HepG2 (cell line): Measurements from ENCODE around the gene MAPK14. TPM values are rescaled to one million over a fixed set of nuclear protein-coding genes. Genes with fewer than 3 reads are reported as not detected.

Experiments
- ATAC-seq: fragments of 200-7000 bp; cut with Tn5 transposase; 3 replicates; pipeline ENCODE4 v1.9.1; 2020; ENCODE audit warnings: mild to moderate bottlenecking, moderate library complexity
- BruUV-seq: library from RNA; stranded (reverse); fragments of 400-500 nt; replicated peaks from 2 replicates; lab custom pipeline; 2021; lab: Mats Ljungman, UMichigan
- CTCF ChIA-PET: fragments of 300-600 bp; formaldehyde crosslinking; extraction: SDS; loops from one replicate; lab custom pipeline; 2021; ENCODE audit warnings: low total read pairs, inconsistent platforms, low intra/inter-chr PET ratio; lab: Yijun Ruan, JAX
- POLR2A ChIA-PET: fragments of 350-600 bp; sonication (Branson Sonifier 250); formaldehyde crosslinking; loops from one replicate; lab custom pipeline; 2020; ENCODE audit warnings: antibody characterized with exemption, inconsistent platforms; lab: Yijun Ruan, JAX
- DNase-seq: peaks from one replicate; pipeline ENCODE4 v3.0.0-alpha.2; 2015; ENCODE audit warnings: low spot score
- FAIRE-seq: peaks from 3 replicates; lab custom pipeline; 2011; peaks lifted over from hg19 to GRCh38; lab: Jason Lieb, UNC
- H2AFZ ChIP-seq: one replicate; pipeline ENCODE4 v1.6.1; 2011; ENCODE audit warnings: low read length, inconsistent platforms
- H3K27ac ChIP-seq: fragments of 300-600 bp; 3 replicates; pipeline ENCODE4 v1.8.0; 2011; ENCODE audit warnings: mixed run types, mild to moderate bottlenecking, mixed read lengths, low read length, inconsistent platforms; ENCODE audit not compliant: insufficient read depth; ENCODE audit errors: extremely low read length
- H3K27me3 ChIP-seq, 2 experiments: fragments of 200-600 bp in 1 of 2; 2 replicates in 1 of 2; 3 replicates in 1 of 2; pipeline versions ENCODE4 v1.6.0 to v1.8.0; 2011; ENCODE audit warnings: low read length in 2 of 2, mild to moderate bottlenecking in 2 of 2, moderate library complexity in 2 of 2, inconsistent platforms in 1 of 2; ENCODE audit not compliant: insufficient read depth in 2 of 2, control insufficient read depth in 1 of 2
- H3K36me3 ChIP-seq, 2 experiments: fragments of 200-600 bp in 1 of 2; replicated peaks in 1 of 2; 2 replicates in 1 of 2; 3 replicates in 1 of 2; pipeline versions ENCODE4 v1.5.1 to v1.8.0; 2011; ENCODE audit warnings: low read length in 2 of 2, inconsistent platforms in 1 of 2; ENCODE audit not compliant: insufficient read depth in 2 of 2, control insufficient read depth in 1 of 2
- H3K4me1 ChIP-seq: 2 replicates; pipeline ENCODE4 v1.5.1; 2012; ENCODE audit warnings: low read length, inconsistent platforms; ENCODE audit not compliant: insufficient read depth
- H3K4me2 ChIP-seq: 2 replicates; pipeline ENCODE4 v1.6.0; 2011; ENCODE audit warnings: low read depth, low read length, inconsistent platforms
- H3K4me3 ChIP-seq, 3 experiments: fragments of 200-600 bp in 1 of 3; sonication (generic), shearing (Covaris generic) in 1 of 3; replicated peaks in 1 of 3; 2 replicates each; pipeline ENCODE4 v1.5.1; 2011 to 2016; ENCODE audit warnings: low read length in 3 of 3, inconsistent platforms in 2 of 3, low read depth in 2 of 3, mild to moderate bottlenecking in 2 of 3, control low read depth in 1 of 3, mixed read lengths in 1 of 3; ENCODE audit not compliant: insufficient read depth in 1 of 3
- H3K79me2 ChIP-seq: one replicate; pipeline ENCODE4 v1.6.1; 2011; ENCODE audit warnings: low read length, inconsistent platforms; ENCODE audit not compliant: insufficient read depth
- H3K9ac ChIP-seq: 2 replicates; pipeline ENCODE4 v1.6.0; 2011; ENCODE audit warnings: mild to moderate bottlenecking, low read depth, low read length, inconsistent platforms; ENCODE audit not compliant: insufficient read depth
- H3K9me3 ChIP-seq: 2 replicates; pipeline ENCODE4 v1.5.1; 2012; ENCODE audit warnings: mild to moderate bottlenecking, low read length
- H4K20me1 ChIP-seq: 2 replicates; pipeline ENCODE4 v1.6.0; 2011; ENCODE audit warnings: inconsistent platforms, mild to moderate bottlenecking, low read length, moderate library complexity; ENCODE audit not compliant: insufficient read depth
- ARNT2 ChIP-seq: sonication (generic); formaldehyde crosslinking; IDR thresholded peaks from 2 replicates; pipeline ENCODE4 v1.8.0; 2022; ENCODE audit warnings: mild to moderate bottlenecking, low read depth, missing genetic modification reagents, moderate library complexity
- ATF6 ChIP-seq: sonication (generic); formaldehyde crosslinking; conservative IDR thresholded peaks from 2 replicates; pipeline ENCODE4 v1.4.0; 2020; ENCODE audit warnings: missing genetic modification reagents
- CEBPB ChIP-seq: IDR thresholded peaks from 2 replicates; pipeline ENCODE4 v1.6.1; 2011; ENCODE audit warnings: low read depth, low read length, improper control_type of control experiment, borderline replicate concordance
- EHMT2 ChIP-seq: fragments of 200-600 bp; sonication (generic); IDR thresholded peaks from 2 replicates; pipeline ENCODE4 v1.7.0; 2017; ENCODE audit warnings: antibody characterized with exemption, low read depth, low read length, borderline replicate concordance
- HHEX ChIP-seq: IDR thresholded peaks from 2 replicates; pipeline ENCODE4 v1.6.1; 2016; ENCODE audit warnings: control low read depth
- MAFF ChIP-seq: IDR thresholded peaks from 2 replicates; pipeline ENCODE4 v1.6.1; 2011; ENCODE audit warnings: low read depth, low read length, improper control_type of control experiment
- MYC ChIP-seq: sonication (generic); formaldehyde crosslinking; IDR thresholded peaks from 2 replicates; pipeline ENCODE4 v1.9.0; 2021; ENCODE audit warnings: missing genetic modification reagents, borderline replicate concordance
- PAX8 ChIP-seq: sonication (generic); formaldehyde crosslinking; IDR thresholded peaks from 2 replicates; pipeline ENCODE4 v1.8.0; 2022; ENCODE audit warnings: mild to moderate bottlenecking, missing genetic modification reagents, borderline replicate concordance
- YEATS2 ChIP-seq: sonication (generic); formaldehyde crosslinking; IDR thresholded peaks from 2 replicates; pipeline ENCODE4 v1.4.0; 2020; ENCODE audit warnings: missing genetic modification reagents, borderline replicate concordance
- ZNF33B ChIP-seq: sonication (generic); formaldehyde crosslinking; IDR thresholded peaks from 2 replicates; pipeline ENCODE4 v1.5.1; 2020; ENCODE audit warnings: mild to moderate bottlenecking, missing genetic modification reagents
- ZNF614 ChIP-seq: IDR thresholded peaks from 2 replicates; pipeline ENCODE4 v1.6.1; 2018; ENCODE audit warnings: missing biosample characterization, missing genetic modification reagents, inconsistent platforms, borderline replicate concordance
- ZNF749 ChIP-seq: sonication (generic); formaldehyde crosslinking; IDR thresholded peaks from 2 replicates; pipeline ENCODE4 v1.8.0; 2022; ENCODE audit warnings: mild to moderate bottlenecking, missing genetic modification reagents, moderate library complexity, borderline replicate concordance
- ZSCAN20 ChIP-seq: sonication (generic); formaldehyde crosslinking; IDR thresholded peaks from 2 replicates; pipeline ENCODE4 v1.4.0; 2020; ENCODE audit warnings: missing genetic modification reagents, mild to moderate bottlenecking, borderline replicate concordance
- WGBS: methylation state at CpG from one replicate; pipeline ENCODE4 v1.1.6; 2017; ENCODE audit warnings: low lambda C conversion rate; 5-methylcytosine and 5-hydroxymethylcytosine counted together
- in situ Hi-C: cut with HindIII; loops from 2 replicates; pipeline ENCODE4 v1.10.0; 2017; ENCODE audit warnings: low pct_unique_long_range_greater_than_20kb; ENCODE audit not compliant: extremely low pct_ligation_motif_present
- intact Hi-C: fragments of 100-400 bp; cut with micrococcal nuclease; formaldehyde crosslinking; loops from one replicate; pipeline ENCODE4 v1.10.0; 2022; ENCODE audit not compliant: unreplicated experiment
- polyA plus RNA-seq, 8 experiments: library from polyadenylated mRNA; depleted of rRNA in 3 of 8; stranded (reverse) in 7 of 8; unstranded in 1 of 8; fragments of >200 nt; fragmentation: Illumina TruSeq in 4 of 8; extraction: Trizol in 4 of 8; gene quantifications; 2 replicates each; pipeline versions ENCODE4 v1.2.1 to v1.2.3, GENCODE V29; 2011 to 2016; ENCODE audit warnings: low read depth in 4 of 8, missing spikeins in 1 of 8, mixed read lengths in 1 of 8; ENCODE audit not compliant: insufficient read depth in 1 of 8
- total RNA-seq, 5 experiments: library from RNA; depleted of rRNA; stranded (reverse); fragments of >200 nt; fragmentation: Illumina TruSeq; extraction: Trizol; gene quantifications; 2 replicates each; pipeline ENCODE4 v1.2.3, GENCODE V29; 2016; ENCODE audit warnings: low read depth in 1 of 5
- TF ChIP-seq, protein P1 (sequence below): sonication (generic); formaldehyde crosslinking; IDR thresholded peaks from 2 replicates; pipeline ENCODE4 v1.5.0; 2020; ENCODE audit warnings: missing genetic modification reagents
- TF ChIP-seq, protein P2 (sequence below): sonication (generic); formaldehyde crosslinking; IDR thresholded peaks from 2 replicates; pipeline ENCODE4 v1.5.0; 2020; ENCODE audit warnings: mild to moderate bottlenecking, missing genetic modification reagents
- TF ChIP-seq, protein P3 (sequence below): sonication (generic); formaldehyde crosslinking; IDR thresholded peaks from 2 replicates; pipeline ENCODE4 v1.5.0; 2020; ENCODE audit warnings: missing genetic modification reagents

Gene MAPK14
- total and polyA plus RNA-seq, 2 of the 13 experiments (the other 11 are each of a cell fraction or from before 2014, with no cell fraction given): 66.3 to 67.3 TPM

- in situ Hi-C loops: loop anchor here (5.0 kb wide), 2 partner anchors 69 to 169 kb away; partner anchors contain the start of gene BRPF3
- Histone ChIP-seq H3K79me2 (peaks cover 57% of the 10 kb centered on the region), H3K27me3 (no peaks in the 10 kb centered on the region; a peak in 1 of 5 replicates), H4K20me1 (peaks cover 23% of the 10 kb centered on the region), H3K4me2 (peak overlapping the region; percentile 66), H3K27ac (peak overlapping the region; percentile 94), H3K36me3 (no peaks in the 10 kb centered on the region), H3K4me3 (peak overlapping the region; percentile 86 to 97 (median 96)), H2AFZ (no peak overlapping the region), H3K4me1 (peaks cover 51% of the 10 kb centered on the region), H3K9me3 (no peaks in the 10 kb centered on the region), H3K9ac (peak overlapping the region; percentile 98)
- WGBS: under 1% methylated on average over 25 of the region's 44 CpGs
- ATAC-seq (peak; percentile 75), FAIRE-seq (no peak), DNase-seq (peak; percentile 46)
- BruUV-seq: no TSS peak
- ChIA-PET CTCF (interaction anchor here (0.7 to 2.3 kb wide), 5 partner anchors 47 to 332 kb away, joined by 3 to 52 read pairs (median 3); no protein-coding TSS in a partner anchor), POLR2A (interaction anchor here (0.7 to 5.2 kb wide), 29 partner anchors 10 to 801 kb away, joined by 3 to 163 read pairs (median 4); partner anchors contain the start of gene BRPF3)
- intact Hi-C loops: loop anchor here (2.0 to 10.0 kb wide), 4 partner anchors 37 to 169 kb away; partner anchors contain the start of genes BRPF3 and SRPK1
- TF ChIP-seq EHMT2 (no peak), ATF6 (0 out of 2 replicates have a peak, but pooled peaks have one; percentile 27), HHEX (peak; percentile 38; the same call in 1 of the 2 replicates), ARNT2 (CRISPR knock-in tag) (no peak; the same call in 1 of the 2 replicates), CEBPB (no peak), ZNF749 (CRISPR knock-in tag) (no peak), YEATS2 (no peak), MAFF (no peak), ZNF614 (CRISPR knock-in tag) (no peak), ZNF33B (CRISPR knock-in tag) (peak; percentile 62; the same call in 1 of the 2 replicates), PAX8 (CRISPR knock-in tag) (no peak), MYC (peak; percentile 7; the same call in 1 of the 2 replicates), ZSCAN20 (CRISPR knock-in tag) (0 out of 2 replicates have a peak, but pooled peaks have one; percentile 62)
- TF ChIP-seq, protein P1, sequence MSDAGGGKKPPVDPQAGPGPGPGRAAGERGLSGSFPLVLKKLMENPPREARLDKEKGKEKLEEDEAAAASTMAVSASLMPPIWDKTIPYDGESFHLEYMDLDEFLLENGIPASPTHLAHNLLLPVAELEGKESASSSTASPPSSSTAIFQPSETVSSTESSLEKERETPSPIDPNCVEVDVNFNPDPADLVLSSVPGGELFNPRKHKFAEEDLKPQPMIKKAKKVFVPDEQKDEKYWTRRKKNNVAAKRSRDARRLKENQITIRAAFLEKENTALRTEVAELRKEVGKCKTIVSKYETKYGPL (CRISPR knock-in tag): no peak
- TF ChIP-seq, protein P2, sequence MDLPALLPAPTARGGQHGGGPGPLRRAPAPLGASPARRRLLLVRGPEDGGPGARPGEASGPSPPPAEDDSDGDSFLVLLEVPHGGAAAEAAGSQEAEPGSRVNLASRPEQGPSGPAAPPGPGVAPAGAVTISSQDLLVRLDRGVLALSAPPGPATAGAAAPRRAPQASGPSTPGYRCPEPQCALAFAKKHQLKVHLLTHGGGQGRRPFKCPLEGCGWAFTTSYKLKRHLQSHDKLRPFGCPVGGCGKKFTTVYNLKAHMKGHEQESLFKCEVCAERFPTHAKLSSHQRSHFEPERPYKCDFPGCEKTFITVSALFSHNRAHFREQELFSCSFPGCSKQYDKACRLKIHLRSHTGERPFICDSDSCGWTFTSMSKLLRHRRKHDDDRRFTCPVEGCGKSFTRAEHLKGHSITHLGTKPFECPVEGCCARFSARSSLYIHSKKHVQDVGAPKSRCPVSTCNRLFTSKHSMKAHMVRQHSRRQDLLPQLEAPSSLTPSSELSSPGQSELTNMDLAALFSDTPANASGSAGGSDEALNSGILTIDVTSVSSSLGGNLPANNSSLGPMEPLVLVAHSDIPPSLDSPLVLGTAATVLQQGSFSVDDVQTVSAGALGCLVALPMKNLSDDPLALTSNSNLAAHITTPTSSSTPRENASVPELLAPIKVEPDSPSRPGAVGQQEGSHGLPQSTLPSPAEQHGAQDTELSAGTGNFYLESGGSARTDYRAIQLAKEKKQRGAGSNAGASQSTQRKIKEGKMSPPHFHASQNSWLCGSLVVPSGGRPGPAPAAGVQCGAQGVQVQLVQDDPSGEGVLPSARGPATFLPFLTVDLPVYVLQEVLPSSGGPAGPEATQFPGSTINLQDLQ (CRISPR knock-in tag): no peak
- TF ChIP-seq, protein P3, sequence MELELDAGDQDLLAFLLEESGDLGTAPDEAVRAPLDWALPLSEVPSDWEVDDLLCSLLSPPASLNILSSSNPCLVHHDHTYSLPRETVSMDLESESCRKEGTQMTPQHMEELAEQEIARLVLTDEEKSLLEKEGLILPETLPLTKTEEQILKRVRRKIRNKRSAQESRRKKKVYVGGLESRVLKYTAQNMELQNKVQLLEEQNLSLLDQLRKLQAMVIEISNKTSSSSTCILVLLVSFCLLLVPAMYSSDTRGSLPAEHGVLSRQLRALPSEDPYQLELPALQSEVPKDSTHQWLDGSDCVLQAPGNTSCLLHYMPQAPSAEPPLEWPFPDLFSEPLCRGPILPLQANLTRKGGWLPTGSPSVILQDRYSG (CRISPR knock-in tag): no peak
Measured at GRCh38 chr6:36028088-36028876, 674 bp downstream of the MAPK14 start.
